T-cell (primary cell): ENCODE results near the gene ANKRD13D. TPM values are rescaled to one million over a fixed set of nuclear protein-coding genes. Genes with fewer than 3 reads are reported as not detected.
A peak's percentile ranks its signal among the peaks of the same experiment; 100 is the strongest.
"Not testable (repeated sequence)": the region's sequence is repeated elsewhere in the genome, so short reads cannot be mapped to it uniquely, and the experiment has no call there.

Source experiments
- ATAC-seq, 4 experiments: fragments of 200-7000 bp in 3 of 4; fragments of 150-1000 bp in 1 of 4; cut with Tn5 transposase; replicated peaks in 1 of 4; 1 replicate in 3 of 4; 2 replicates in 1 of 4; pipeline ENCODE4 v1.10.0; 2021; ENCODE audit warnings: moderate library complexity in 3 of 4, mild to moderate bottlenecking in 2 of 4, moderate number of reproducible peaks in 1 of 4
- CTCF ChIA-PET, 2 donors: fragments of 300-600 bp; sonication (Branson Sonifier 250); formaldehyde crosslinking; loops; one replicate each; lab custom pipeline; 2022; ENCODE audit warnings: antibody characterized with exemption in 2 of 2; lab: Charles Lee
- POLR2A ChIA-PET, 2 donors: fragments of 300-600 bp; sonication (Branson Sonifier 250); formaldehyde crosslinking; loops; one replicate each; lab custom pipeline; 2022; ENCODE audit warnings: antibody characterized with exemption in 2 of 2; lab: Charles Lee
- DNase-seq, 35 experiments: peaks; one replicate each; pipeline versions ENCODE4 v3.0.0 to v3.0.0-alpha.2; 2013 to 2023
- H3K27ac ChIP-seq: one replicate; pipeline ENCODE4 v1.5.1; 2013; ENCODE audit warnings: low read length
- H3K27me3 ChIP-seq, 2 experiments: replicated peaks in 1 of 2; 1 replicate in 1 of 2; 2 replicates in 1 of 2; pipeline versions ENCODE4 v1.6.1 to v1.7.0; 2013; ENCODE audit warnings: low read length in 1 of 2, mixed read lengths in 1 of 2; ENCODE audit not compliant: control insufficient read depth in 2 of 2, insufficient read depth in 2 of 2; ENCODE audit errors: extremely low read depth in 1 of 2
- H3K36me3 ChIP-seq, 2 donors: 1 replicate in 1 of 2; 2 replicates in 1 of 2; pipeline versions ENCODE4 v1.6.1 to v1.7.0; 2013; ENCODE audit warnings: low read length in 1 of 2; ENCODE audit not compliant: control insufficient read depth in 2 of 2, insufficient read depth in 1 of 2; ENCODE audit errors: extremely low read depth in 1 of 2
- H3K4me1 ChIP-seq, 2 experiments: 1 replicate in 1 of 2; 2 replicates in 1 of 2; pipeline versions ENCODE4 v1.6.1 to v1.7.0; 2013; ENCODE audit warnings: low read length in 2 of 2, mixed read lengths in 1 of 2; ENCODE audit not compliant: insufficient read depth in 2 of 2, control insufficient read depth in 1 of 2; ENCODE audit errors: extremely low read depth in 1 of 2
- H3K4me3 ChIP-seq, 2 donors: 1 replicate in 1 of 2; 2 replicates in 1 of 2; pipeline versions ENCODE4 v1.5.1 to v1.7.0; 2013; ENCODE audit warnings: mild to moderate bottlenecking in 2 of 2, low read length in 1 of 2, moderate library complexity in 1 of 2; ENCODE audit not compliant: control insufficient read depth in 1 of 2; ENCODE audit errors: extremely low read depth in 1 of 2
- H3K9me3 ChIP-seq: 2 replicates; pipeline ENCODE4 v1.7.0; 2013
- H3K27ac Mint-ChIP-seq, 2 donors: one replicate each; pipeline ENCODE4 v1.8.0; 2020 to 2021; ENCODE audit warnings: mild to moderate bottlenecking in 2 of 2, mixed read lengths in 2 of 2
- H3K27me3 Mint-ChIP-seq, 2 donors: one replicate each; pipeline ENCODE4 v1.8.0; 2021 to 2022; ENCODE audit warnings: mixed read lengths in 2 of 2
- H3K36me3 Mint-ChIP-seq: one replicate; pipeline ENCODE4 v1.8.0; 2021; ENCODE audit warnings: mixed read lengths
- H3K4me1 Mint-ChIP-seq, 3 donors: one replicate each; pipeline ENCODE4 v1.8.0; 2020 to 2022; ENCODE audit warnings: mixed read lengths in 3 of 3, mild to moderate bottlenecking in 1 of 3
- H3K4me3 Mint-ChIP-seq, 3 donors: one replicate each; pipeline ENCODE4 v1.8.0; 2020 to 2022; ENCODE audit warnings: mild to moderate bottlenecking in 3 of 3, mixed read lengths in 3 of 3, moderate library complexity in 3 of 3
- H3K9me3 Mint-ChIP-seq, 3 donors: one replicate each; pipeline ENCODE4 v1.8.0; 2020 to 2022; ENCODE audit warnings: mixed read lengths in 3 of 3
- WGBS: methylation state at CpG from one replicate; pipeline ENCODE4 v1.1.5; 2013; ENCODE audit warnings: missing lambda C conversion rate; ENCODE audit not compliant: insufficient coverage; 5-methylcytosine and 5-hydroxymethylcytosine counted together
- total RNA-seq, 35 experiments: library from RNA in 6 of 35; stranded (reverse) in 6 of 35; fragments of 120-200 nt in 1 of 35; gene quantifications; one replicate each; pipeline versions ENCODE4 v1.2.1 to v1.2.4 and lab custom pipeline; 2013 to 2026

ANKRD13D gene
- total RNA-seq, 5 donors from 2014 or later (not counting 1 experiment from before 2014, with no cell fraction given) = 150 to 249 (median 237) TPM

GRCh38 chr11:67260885-67261639, 28.0 kb upstream of the ANKRD13D start:
- Histone ChIP-seq H3K27me3 (peaks cover 0 to 13% of the 10 kb centered on the region in 2 experiments), H3K36me3 (peaks cover 4 to 11% of the 10 kb centered on the region in 2 donors), H3K4me1 (peaks cover 10 to 45% of the 10 kb centered on the region in 2 experiments)
- H3K9me3 Mint-ChIP-seq, POLR2A ChIA-PET, H3K27me3 Mint-ChIP-seq, ATAC-seq, H3K36me3 Mint-ChIP-seq, H3K9me3 ChIP-seq, H3K27ac Mint-ChIP-seq, H3K4me3 ChIP-seq, H3K27ac ChIP-seq: not testable (repeated sequence)
- peak in 1 of 35 experiments; percentile 46 for DNase-seq
- CTCF ChIA-PET = interaction anchor here (0.5 to 4.2 kb wide), 4 partner anchors 20 to 1908 kb away, joined by 3 to 20 read pairs (median 10); partner anchors contain the start of gene POLD4 (in 1 of the 2)
- Mint-ChIP-seq H3K4me1 (peaks cover 32 to 49% (median 38%) of the 10 kb centered on the region in 3 donors), H3K4me3 (peak overlapping the region in 2 of 3 donors; percentile 47 to 57)
- 30% methylated on average over 33 of the region's 50 CpGs for WGBS

GRCh38 chr11:67261640-67261945, 27.5 kb upstream of the ANKRD13D start:
- Mint-ChIP-seq H3K27me3 (peaks cover 0 to 4% of the 10 kb centered on the region in 2 donors), H3K4me1 (peaks cover 32 to 49% (median 38%) of the 10 kb centered on the region in 3 donors), H3K27ac (no peak overlapping the region), H3K36me3 (peaks cover 8% of the 10 kb centered on the region), H3K4me3 (peak overlapping the region in 1 of 3 donors; percentile 55), H3K9me3 (no peaks in the 10 kb centered on the region)
- Histone ChIP-seq H3K36me3 (peaks cover 4 to 6% of the 10 kb centered on the region in 2 donors), H3K27me3 (peaks cover 0 to 13% of the 10 kb centered on the region in 2 experiments), H3K9me3 (no peaks in the 10 kb centered on the region), H3K27ac (no peak overlapping the region), H3K4me3 (no peak overlapping the region), H3K4me1 (peaks cover 10 to 46% of the 10 kb centered on the region in 2 experiments)
- CTCF ChIA-PET = interaction anchor here (0.5 to 4.2 kb wide), 6 partner anchors 9 to 1908 kb away, joined by 3 to 20 read pairs (median 6); partner anchors contain the start of gene POLD4 (in 1 of the 2)
- 41% methylated on average over 17 of the region's 18 CpGs for WGBS
- no peak for DNase-seq
- POLR2A ChIA-PET = no interaction called here
- no peak for ATAC-seq

GRCh38 chr11:67261946-67262681, 27.0 kb upstream of the ANKRD13D start:
- H3K4me3 Mint-ChIP-seq = peak overlapping the region; percentile 52 to 67 (median 53)
- no peaks in the 10 kb centered on the region for H3K9me3 ChIP-seq
- DNase-seq = no peak
- peaks cover 0 to 4% of the 10 kb centered on the region in 2 donors for H3K27me3 Mint-ChIP-seq
- H3K4me3 ChIP-seq = no peak overlapping the region
- ChIA-PET CTCF (interaction anchor here (0.5 to 4.2 kb wide), 11 partner anchors 9 to 1909 kb away, joined by 3 to 20 read pairs (median 4); partner anchors contain the start of genes PC (in 1 of the 2) and POLD4 (in 1 of the 2)), POLR2A (interaction anchor here (0.6 to 0.9 kb wide), 2 partner anchors 29 to 60 kb away, joined by 6 to 7 read pairs; no protein-coding TSS in a partner anchor)
- peaks cover 3% of the 10 kb centered on the region for H3K36me3 Mint-ChIP-seq
- 58% methylated on average over 12 of the region's 18 CpGs for WGBS
- peak overlapping the region; percentile 64 to 65 for H3K27ac Mint-ChIP-seq
- no peaks in the 10 kb centered on the region for H3K9me3 Mint-ChIP-seq
- ATAC-seq = no peak
- peaks cover under 1% of the 10 kb centered on the region in 2 donors for H3K36me3 ChIP-seq
- H3K4me1 Mint-ChIP-seq = peaks cover 32 to 49% (median 38%) of the 10 kb centered on the region in 3 donors
- H3K27me3 ChIP-seq = peaks cover 0 to 13% of the 10 kb centered on the region in 2 experiments
- H3K27ac ChIP-seq = no peak overlapping the region
- peaks cover 10 to 46% of the 10 kb centered on the region in 2 experiments for H3K4me1 ChIP-seq

- Histone ChIP-seq H3K4me3 (peak overlapping the region in 1 of 2 donors; percentile 10), H3K27me3 (peaks cover 0 to 13% of the 10 kb centered on the region in 2 experiments), H3K36me3 (peaks cover 0 to 5% of the 10 kb centered on the region in 2 donors), H3K4me1 (peaks cover 10 to 54% of the 10 kb centered on the region in 2 experiments), H3K9me3 (no peaks in the 10 kb centered on the region), H3K27ac (no peak overlapping the region)
- Mint-ChIP-seq H3K9me3 (no peaks in the 10 kb centered on the region), H3K27me3 (peaks cover 0 to 4% of the 10 kb centered on the region in 2 donors), H3K36me3 (peaks cover 8% of the 10 kb centered on the region), H3K4me3 (peak overlapping the region; percentile 52 to 67 (median 53)), H3K27ac (peak overlapping the region; percentile 64 to 65), H3K4me1 (peaks cover 35 to 58% (median 38%) of the 10 kb centered on the region in 3 donors)
- DNase-seq (peak in 33 of 35 experiments; percentile 44 to 83 (median 62)), ATAC-seq (peak; percentile 37 to 39 (median 38))
- ChIA-PET CTCF (interaction anchor here (0.6 to 4.2 kb wide), 11 partner anchors 8 to 305 kb away, joined by 3 to 20 read pairs (median 4); partner anchors contain the start of genes PC (in 1 of the 2) and POLD4 (in 1 of the 2)), POLR2A (interaction anchor here (0.6 to 0.9 kb wide), 2 partner anchors 28 to 60 kb away, joined by 6 to 7 read pairs; no protein-coding TSS in a partner anchor)
- 42% methylated on average over 20 of the region's 22 CpGs for WGBS
Measured at GRCh38 chr11:67262731-67263675, 26.1 kb upstream of the ANKRD13D start.

GRCh38 chr11:67264260-67264659, 24.8 kb upstream of the ANKRD13D start:
- Histone ChIP-seq H3K27me3 (peaks cover 0 to 13% of the 10 kb centered on the region in 2 experiments), H3K27ac (no peak overlapping the region), H3K9me3 (no peaks in the 10 kb centered on the region), H3K36me3 (peaks cover 0 to 18% of the 10 kb centered on the region in 2 donors), H3K4me3 (no peak overlapping the region), H3K4me1 (peaks cover 19 to 64% of the 10 kb centered on the region in 2 experiments)
- Mint-ChIP-seq H3K9me3 (no peaks in the 10 kb centered on the region), H3K27me3 (peaks cover 0 to 4% of the 10 kb centered on the region in 2 donors), H3K36me3 (peaks cover 16% of the 10 kb centered on the region), H3K27ac (peak overlapping the region in 1 of 2 donors; percentile 37), H3K4me3 (peak overlapping the region; percentile 64 to 99 (median 72)), H3K4me1 (peaks cover 43 to 64% (median 47%) of the 10 kb centered on the region in 3 donors)
- CTCF ChIA-PET = interaction anchor here in 1 of 2 donors (1.0 to 4.2 kb wide), 2 partner anchors 24 to 53 kb away, joined by 3 to 20 read pairs; no protein-coding TSS in a partner anchor
- ATAC-seq (no peak), DNase-seq (no peak)
- POLR2A ChIA-PET = no interaction called here
- 75% methylated on average over 2 of the region's 5 CpGs for WGBS
